Endothelial cell (in vitro differentiated cells): ENCODE measurements around the gene BCL2L13. TPM values are rescaled to one million over a fixed set of nuclear protein-coding genes. Genes with fewer than 3 reads are reported as not detected.

Experiments
- DNase-seq: peaks from one replicate; pipeline ENCODE4 v3.0.0; 2021; ENCODE audit warnings: low spot score
- H3K27ac Mint-ChIP-seq: one replicate; pipeline ENCODE4 v1.8.0; 2021; ENCODE audit warnings: mixed read lengths, inconsistent platforms; ENCODE audit not compliant: unreplicated experiment
- H3K27me3 Mint-ChIP-seq: one replicate; pipeline ENCODE4 v1.8.0; 2021; ENCODE audit warnings: mild to moderate bottlenecking, moderate library complexity, mixed read lengths, inconsistent platforms; ENCODE audit not compliant: unreplicated experiment
- H3K36me3 Mint-ChIP-seq: one replicate; pipeline ENCODE4 v1.8.0; 2021; ENCODE audit warnings: mild to moderate bottlenecking, low read depth, mixed read lengths, inconsistent platforms; ENCODE audit not compliant: unreplicated experiment
- H3K4me1 Mint-ChIP-seq: one replicate; pipeline ENCODE4 v1.8.0; 2021; ENCODE audit warnings: mild to moderate bottlenecking, mixed read lengths, inconsistent platforms; ENCODE audit not compliant: unreplicated experiment
- H3K4me3 Mint-ChIP-seq: one replicate; pipeline ENCODE4 v1.8.0; 2021; ENCODE audit warnings: mild to moderate bottlenecking, mixed read lengths, inconsistent platforms; ENCODE audit not compliant: unreplicated experiment
- H3K9me3 Mint-ChIP-seq: one replicate; pipeline ENCODE4 v1.8.0; 2021; ENCODE audit warnings: mixed read lengths, inconsistent platforms; ENCODE audit not compliant: unreplicated experiment
- total RNA-seq: library from RNA; stranded (reverse); fragmentation: NEBNext Ultra II Directional; extraction: Animal tissue kit (Norgen Biotek cat#: 25700); gene quantifications from one replicate; pipeline ENCODE4 v1.2.1, GENCODE V29; 2021; ENCODE audit not compliant: unreplicated experiment
- TF ChIP-seq, protein P1 (sequence below): fragments of 200-600 bp; sonication (generic); IDR thresholded peaks from one replicate; pipeline ENCODE4 v1.5.0; 2021; ENCODE audit warnings: antibody characterized with exemption; ENCODE audit not compliant: unreplicated experiment

BCL2L13 gene
- total RNA-seq, 1 donor from 2014 or later = 26.2 TPM

DNA sequence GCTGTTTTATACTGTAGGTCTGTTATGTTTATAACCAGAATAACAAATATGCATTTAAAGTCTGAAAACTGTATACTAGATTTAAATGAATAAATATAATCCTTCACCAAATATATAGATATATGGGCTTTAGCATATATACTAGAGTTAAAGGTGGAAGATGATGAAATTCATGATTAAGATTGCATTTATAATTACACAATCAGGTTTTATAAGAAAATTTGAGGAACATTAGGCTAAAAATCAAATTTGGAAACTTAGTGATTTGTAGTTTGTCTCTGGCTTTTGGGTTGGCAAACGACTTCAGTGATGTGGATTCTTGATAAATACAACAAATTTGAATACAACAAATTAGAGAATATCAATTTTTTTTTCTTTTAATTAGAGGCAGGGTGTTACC lies 10.0 kb downstream of the BCL2L13 start:
- Mint-ChIP-seq H3K9me3 (no peaks in the 10 kb centered on the region), H3K27ac (no peak overlapping the region), H3K4me3 (no peak overlapping the region), H3K36me3 (peaks cover 14% of the 10 kb centered on the region), H3K27me3 (peaks cover 2% of the 10 kb centered on the region), H3K4me1 (no peaks in the 10 kb centered on the region)
- TF ChIP-seq, protein P1, sequence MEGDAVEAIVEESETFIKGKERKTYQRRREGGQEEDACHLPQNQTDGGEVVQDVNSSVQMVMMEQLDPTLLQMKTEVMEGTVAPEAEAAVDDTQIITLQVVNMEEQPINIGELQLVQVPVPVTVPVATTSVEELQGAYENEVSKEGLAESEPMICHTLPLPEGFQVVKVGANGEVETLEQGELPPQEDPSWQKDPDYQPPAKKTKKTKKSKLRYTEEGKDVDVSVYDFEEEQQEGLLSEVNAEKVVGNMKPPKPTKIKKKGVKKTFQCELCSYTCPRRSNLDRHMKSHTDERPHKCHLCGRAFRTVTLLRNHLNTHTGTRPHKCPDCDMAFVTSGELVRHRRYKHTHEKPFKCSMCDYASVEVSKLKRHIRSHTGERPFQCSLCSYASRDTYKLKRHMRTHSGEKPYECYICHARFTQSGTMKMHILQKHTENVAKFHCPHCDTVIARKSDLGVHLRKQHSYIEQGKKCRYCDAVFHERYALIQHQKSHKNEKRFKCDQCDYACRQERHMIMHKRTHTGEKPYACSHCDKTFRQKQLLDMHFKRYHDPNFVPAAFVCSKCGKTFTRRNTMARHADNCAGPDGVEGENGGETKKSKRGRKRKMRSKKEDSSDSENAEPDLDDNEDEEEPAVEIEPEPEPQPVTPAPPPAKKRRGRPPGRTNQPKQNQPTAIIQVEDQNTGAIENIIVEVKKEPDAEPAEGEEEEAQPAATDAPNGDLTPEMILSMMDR = no peak
- no peak for DNase-seq

DNA sequence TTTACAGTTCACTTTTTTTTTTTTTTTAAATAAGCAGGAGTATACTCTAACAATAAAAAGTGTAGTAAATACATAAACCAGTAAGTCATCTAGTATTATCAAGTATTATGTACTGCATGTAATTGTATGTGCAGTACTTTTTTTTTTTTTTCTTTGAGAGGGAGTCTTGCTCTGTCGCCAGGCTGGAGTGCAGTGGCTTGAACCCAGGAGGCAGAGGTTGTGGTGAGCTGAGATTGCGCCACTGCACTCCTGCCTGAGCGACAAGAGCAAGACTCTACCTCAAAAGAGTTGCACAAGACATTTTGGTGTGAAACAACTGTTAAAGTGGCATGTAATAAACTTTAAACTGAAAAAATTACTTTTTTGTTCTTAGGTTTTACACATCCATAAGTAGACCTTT lies 16.7 kb downstream of the BCL2L13 start:
- Mint-ChIP-seq H3K27ac (no peak overlapping the region), H3K36me3 (peaks cover 20% of the 10 kb centered on the region), H3K27me3 (peaks cover 3% of the 10 kb centered on the region), H3K4me3 (no peak overlapping the region), H3K4me1 (no peaks in the 10 kb centered on the region), H3K9me3 (no peaks in the 10 kb centered on the region)
- TF ChIP-seq, protein P1 = no peak
- DNase-seq = no peak

DNA sequence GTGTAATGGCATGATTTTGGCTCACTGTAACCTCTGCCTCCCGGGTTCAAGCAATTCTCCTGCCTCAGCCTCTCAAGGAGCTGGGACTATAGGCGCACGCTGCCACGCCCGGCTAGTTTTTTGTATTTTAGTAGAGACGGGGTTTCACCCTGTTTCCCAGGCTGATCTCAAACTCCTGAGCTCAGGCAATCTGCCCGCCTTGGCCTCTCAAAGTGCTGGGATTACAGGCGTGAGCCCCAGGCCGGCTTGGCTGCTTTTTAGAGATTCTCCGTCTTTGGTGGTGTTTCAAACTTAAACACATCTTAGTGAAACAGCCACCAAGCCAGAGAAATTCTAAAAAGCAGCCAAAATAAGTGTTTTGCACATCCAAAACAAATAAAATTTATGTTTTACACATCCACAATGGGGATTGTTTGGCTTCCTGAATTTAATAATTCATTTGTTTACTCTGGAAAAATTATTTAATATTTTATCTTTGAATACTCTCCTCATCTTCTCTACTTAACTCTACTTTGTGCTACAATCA lies 18.4 kb downstream of the BCL2L13 start:
- H3K27me3 Mint-ChIP-seq = peaks cover 3% of the 10 kb centered on the region
- no peak overlapping the region for H3K27ac Mint-ChIP-seq
- no peak overlapping the region for H3K4me3 Mint-ChIP-seq

DNA sequence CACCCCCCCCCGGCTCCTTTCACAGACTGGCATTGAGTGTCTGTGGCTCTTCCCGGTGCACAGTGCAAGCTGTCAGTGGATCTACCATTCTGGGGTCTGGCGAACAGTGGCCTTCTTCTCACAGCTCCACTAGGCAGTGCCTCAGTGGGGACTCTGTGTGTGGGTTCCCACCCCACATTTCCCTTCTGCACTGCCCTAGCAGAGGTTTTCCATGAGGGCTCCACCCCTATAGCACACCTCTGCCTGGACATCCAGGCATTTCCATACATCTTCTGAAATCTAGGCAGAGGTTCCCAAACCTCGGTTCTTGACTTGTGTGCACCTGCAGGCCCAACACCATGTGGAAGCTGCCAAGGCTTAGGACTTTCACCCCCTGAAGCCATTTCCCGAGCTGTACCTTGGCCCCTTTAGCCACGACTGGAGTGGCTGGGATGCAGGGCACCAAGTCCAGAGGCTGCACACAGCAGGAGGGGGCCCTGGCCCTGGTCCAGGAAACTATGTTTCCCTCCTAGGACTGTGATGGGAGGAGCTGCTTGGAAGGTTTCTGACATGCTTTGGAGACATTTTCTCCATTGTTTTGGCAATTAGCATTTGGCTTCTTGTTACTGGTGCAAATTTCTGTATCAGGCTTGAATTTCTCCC lies 26.0 kb downstream of the BCL2L13 start:
- Mint-ChIP-seq H3K36me3 (peaks cover 37% of the 10 kb centered on the region), H3K27ac (no peak overlapping the region), H3K9me3 (peaks cover 5% of the 10 kb centered on the region), H3K27me3 (peaks cover 2% of the 10 kb centered on the region), H3K4me1 (no peaks in the 10 kb centered on the region), H3K4me3 (peak overlapping the region; percentile 82)
- DNase-seq = no peak
- TF ChIP-seq, protein P1 = no peak

More for the DNA sequence above, 18.4 kb downstream of the BCL2L13 start:
- Mint-ChIP-seq H3K9me3 (no peaks in the 10 kb centered on the region), H3K36me3 (peaks cover 24% of the 10 kb centered on the region), H3K4me1 (no peaks in the 10 kb centered on the region)
- TF ChIP-seq, protein P1 = no peak
- no peak for DNase-seq

DNA sequence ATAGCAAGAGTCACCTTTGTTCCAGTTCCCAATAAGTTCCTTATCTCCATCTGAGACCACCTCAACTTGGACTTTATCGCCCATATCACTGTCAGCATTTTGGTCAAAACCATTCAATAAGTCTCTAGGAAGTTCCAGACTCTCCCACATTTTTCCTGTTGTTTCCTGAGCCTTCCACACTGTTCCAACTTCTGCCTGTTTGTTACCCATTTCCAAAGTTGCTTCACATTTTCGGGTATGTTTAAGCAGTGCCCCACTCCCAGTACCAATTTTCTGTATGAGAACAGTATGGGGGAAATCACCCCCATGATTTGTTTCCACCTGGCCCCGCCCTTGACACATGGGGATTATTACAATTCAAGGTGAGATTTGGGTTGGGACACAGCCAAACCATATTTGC lies 26.7 kb downstream of the BCL2L13 start:
- no peak for DNase-seq
- Mint-ChIP-seq H3K27ac (no peak overlapping the region), H3K4me1 (no peaks in the 10 kb centered on the region), H3K36me3 (peaks cover 39% of the 10 kb centered on the region), H3K9me3 (peaks cover 5% of the 10 kb centered on the region), H3K4me3 (peak overlapping the region; percentile 40), H3K27me3 (peaks cover 2% of the 10 kb centered on the region)
- TF ChIP-seq, protein P1 = no peak
